K562 (cell line): ENCODE data around the gene DZIP1. TPM values are rescaled to one million over a fixed set of nuclear protein-coding genes. Genes with fewer than 3 reads are reported as not detected.

ENCODE experiments used
- ATF4 ChIP-seq: fragments of 450-650 bp; formaldehyde crosslinking; IDR thresholded peaks from 2 replicates; pipeline ENCODE4 v1.4.0; 2022; ENCODE audit warnings: mild to moderate bottlenecking, moderate library complexity
- DACH1 ChIP-seq: fragments of 450-650 bp; IDR thresholded peaks from 2 replicates; pipeline ENCODE4 v1.6.1; 2018; ENCODE audit not compliant: partially characterized antibody
- DEAF1 ChIP-seq: fragments of 450-650 bp; formaldehyde crosslinking; IDR thresholded peaks from 2 replicates; pipeline ENCODE4 v1.4.0; 2020; ENCODE audit warnings: mild to moderate bottlenecking, moderate library complexity
- ETV1 ChIP-seq: fragments of 450-650 bp; conservative IDR thresholded peaks from 2 replicates; pipeline ENCODE4 v1.6.1; 2016; ENCODE audit warnings: missing genetic modification characterization, control low read depth, low read depth, missing compliant biosample characterization
- FOS ChIP-seq: IDR thresholded peaks from 3 replicates; pipeline ENCODE4 v1.6.1; 2011; ENCODE audit not compliant: insufficient read length; ENCODE audit errors: extremely low read depth
- JUN ChIP-seq, 2 experiments: sonication (generic) in 1 of 2; formaldehyde crosslinking in 1 of 2; IDR thresholded peaks; 2 replicates each; pipeline versions ENCODE4 v1.6.1 to v1.8.0; 2012 to 2022; ENCODE audit warnings: borderline replicate concordance in 2 of 2, mild to moderate bottlenecking in 2 of 2, improper control_type of control experiment in 1 of 2, low read depth in 1 of 2, low read length in 1 of 2, missing genetic modification reagents in 1 of 2
- KDM1A ChIP-seq, 2 experiments: fragments of 450-650 bp; IDR thresholded peaks; 2 replicates each; pipeline ENCODE4 v1.6.1; 2016; ENCODE audit warnings: mild to moderate bottlenecking in 2 of 2
- MAFK ChIP-seq: IDR thresholded peaks from 2 replicates; pipeline ENCODE4 v1.6.1; 2011; ENCODE audit warnings: low read length, improper control_type of control experiment
- MYC ChIP-seq, 2 experiments: fragments of 250-450 bp in 1 of 2; sonication (Bioruptor Pico) in 1 of 2; IDR thresholded peaks; 2 replicates each; pipeline versions ENCODE4 v1.5.1 to v1.6.1; 2012 to 2021; ENCODE audit warnings: low read depth in 2 of 2, borderline replicate concordance in 1 of 2, improper control_type of control experiment in 1 of 2, low read length in 1 of 2, mild to moderate bottlenecking in 1 of 2, moderate library complexity in 1 of 2
- NCOR1 ChIP-seq: fragments of 450-650 bp; IDR thresholded peaks from 2 replicates; pipeline ENCODE4 v1.6.1; 2016; ENCODE audit warnings: mild to moderate bottlenecking, moderate library complexity
- PKNOX1 ChIP-seq: fragments of 450-650 bp; IDR thresholded peaks from 2 replicates; pipeline ENCODE4 v1.6.1; 2016
- PML ChIP-seq: IDR thresholded peaks from 2 replicates; pipeline ENCODE4 v1.6.1; 2012; ENCODE audit warnings: low read length, inconsistent platforms
- RBFOX2 ChIP-seq: fragments of 200-400 bp; formaldehyde crosslinking; IDR thresholded peaks from 2 replicates; pipeline ENCODE4 v1.6.1; 2017; ENCODE audit warnings: low read depth, mild to moderate bottlenecking, low read length, moderate library complexity
- RFX7 ChIP-seq: fragments of 250-450 bp; sonication (Bioruptor Pico); IDR thresholded peaks from 2 replicates; pipeline ENCODE4 v1.5.1; 2021; ENCODE audit warnings: mild to moderate bottlenecking
- SREBF2 ChIP-seq: sonication (generic); formaldehyde crosslinking; IDR thresholded peaks from 2 replicates; pipeline ENCODE4 v1.4.0; 2020; ENCODE audit warnings: mild to moderate bottlenecking, missing genetic modification reagents
- SUPT5H ChIP-seq: fragments of 450-650 bp; IDR thresholded peaks from 2 replicates; pipeline ENCODE4 v1.6.1; 2016
- TCF3 ChIP-seq: sonication (generic); formaldehyde crosslinking; IDR thresholded peaks from 2 replicates; pipeline ENCODE4 v1.4.0; 2020; ENCODE audit warnings: mild to moderate bottlenecking, missing genetic modification reagents
- TFAM ChIP-seq: fragments of 250-450 bp; sonication (Bioruptor Pico); conservative IDR thresholded peaks from 2 replicates; pipeline ENCODE4 v1.5.0; 2021; ENCODE audit warnings: mild to moderate bottlenecking, moderate library complexity
- ZFX ChIP-seq: sonication (generic); formaldehyde crosslinking; IDR thresholded peaks from 2 replicates; pipeline ENCODE4 v1.8.0; 2022; ENCODE audit warnings: mild to moderate bottlenecking, missing genetic modification reagents, moderate library complexity
- ZNF785 ChIP-seq: fragments of 250-450 bp; sonication (Bioruptor Pico); IDR thresholded peaks from 2 replicates; pipeline ENCODE4 v1.4.0; 2020; ENCODE audit warnings: mild to moderate bottlenecking
- polyA plus RNA-seq, 8 experiments: library from polyadenylated mRNA; depleted of rRNA in 4 of 8; stranded (reverse) in 5 of 8; unstranded in 3 of 8; fragments of >200 nt; fragmentation: Nextera tagmentation in 2 of 8; fragmentation: Illumina TruSeq in 1 of 8; extraction: Ambion mirVana in 2 of 8; extraction: Trizol in 1 of 8; gene quantifications; 2 replicates each; pipeline versions ENCODE4 v1.2.1 to v1.2.3, GENCODE V29; 2011 to 2014; ENCODE audit warnings: inconsistent platforms in 1 of 8, missing spikeins in 1 of 8
- total RNA-seq, 7 experiments: library from RNA; depleted of rRNA in 6 of 7; stranded (reverse); fragments of >200 nt in 6 of 7; fragmentation: Illumina TruSeq in 2 of 7; extraction: Trizol in 2 of 7; gene quantifications; 2 replicates each; pipeline versions ENCODE4 v1.2.1 to v1.2.3, GENCODE V29; 2011 to 2021; ENCODE audit warnings: low replicate concordance in 1 of 7
- TF ChIP-seq, protein P1 (sequence below): fragments of 250-450 bp; sonication (Bioruptor Pico); IDR thresholded peaks from 2 replicates; pipeline ENCODE4 v1.8.0; 2021; ENCODE audit warnings: mild to moderate bottlenecking, moderate library complexity

DZIP1 gene
- total and polyA plus RNA-seq, 9 of the 15 experiments (the other 6 are each of a cell fraction or from before 2014, with no cell fraction given), result 0.07 TPM; not detected in 8

- TF ChIP-seq PKNOX1 (peak; percentile 74), MYC (IDR thresholded peaks at IDR 0.05; ENCODE audit: low read depth, low read length) (no peak), MYC (CRISPR knock-in tag; IDR thresholded peaks at IDR 0.05; ENCODE audit: borderline replicate concordance, low read depth) (no peak), SUPT5H (no peak), ZNF785 (no peak), DEAF1 (CRISPR knock-in tag) (no peak), SREBF2 (CRISPR knock-in tag) (no peak), PML (0 out of 2 replicates have a peak, but pooled peaks have one; percentile 29), RBFOX2 (no peak), ZFX (no peak), TFAM (no peak), KDM1A (IDR thresholded peaks at IDR 0.05) (0 out of 4 replicates have a peak, but pooled peaks of 1 of the 2 experiments have one; percentile 21), MAFK (no peak), DACH1 (no peak), FOS (no peak), NCOR1 (peak; percentile 52), TCF3 (CRISPR knock-in tag) (peak; percentile 47; the same call in 1 of the 2 replicates), ETV1 (tag) (no peak), RFX7 (CRISPR knock-in tag) (no peak), JUN (IDR thresholded peaks at IDR 0.05; ENCODE audit: borderline replicate concordance, low read depth, low read length) (no peak), JUN (CRISPR knock-in tag; IDR thresholded peaks at IDR 0.05; ENCODE audit: borderline replicate concordance) (no peak), ATF4 (CRISPR knock-in tag) (no peak)
- TF ChIP-seq, protein P1, sequence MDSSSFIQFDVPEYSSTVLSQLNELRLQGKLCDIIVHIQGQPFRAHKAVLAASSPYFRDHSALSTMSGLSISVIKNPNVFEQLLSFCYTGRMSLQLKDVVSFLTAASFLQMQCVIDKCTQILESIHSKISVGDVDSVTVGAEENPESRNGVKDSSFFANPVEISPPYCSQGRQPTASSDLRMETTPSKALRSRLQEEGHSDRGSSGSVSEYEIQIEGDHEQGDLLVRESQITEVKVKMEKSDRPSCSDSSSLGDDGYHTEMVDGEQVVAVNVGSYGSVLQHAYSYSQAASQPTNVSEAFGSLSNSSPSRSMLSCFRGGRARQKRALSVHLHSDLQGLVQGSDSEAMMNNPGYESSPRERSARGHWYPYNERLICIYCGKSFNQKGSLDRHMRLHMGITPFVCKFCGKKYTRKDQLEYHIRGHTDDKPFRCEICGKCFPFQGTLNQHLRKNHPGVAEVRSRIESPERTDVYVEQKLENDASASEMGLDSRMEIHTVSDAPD (CRISPR knock-in tag), result no peak
These were observed 12.0 kb upstream of the DZIP1 start (continued) for GRCh38 chr13:95656386-95657015.
